GM12878 (cell line): ENCODE results near the gene OR6C68. TPM values are rescaled to one million over a fixed set of nuclear protein-coding genes. Genes with fewer than 3 reads are reported as not detected.

Experiments
- ATAC-seq: fragments of 200-7000 bp; cut with Tn5 transposase; 3 replicates; pipeline ENCODE4 v1.9.1; 2020; ENCODE audit warnings: mild to moderate bottlenecking, moderate library complexity
- BruUV-seq: library from RNA; stranded (reverse); fragments of 400-500 nt; replicated peaks from 2 replicates; lab custom pipeline; 2021; lab: Mats Ljungman, UMichigan
- CTCF ChIA-PET: fragments of 300-600 bp; sonication (Branson Sonifier 250); formaldehyde crosslinking; extraction: SDS; loops from one replicate; lab custom pipeline; 2021; ENCODE audit warnings: inconsistent platforms; lab: Yijun Ruan, JAX
- POLR2A ChIA-PET: fragments of 350-600 bp; formaldehyde crosslinking; extraction: SDS; loops from one replicate; lab custom pipeline; 2021; ENCODE audit warnings: inconsistent platforms; lab: Charles Lee
- RAD21 ChIA-PET: fragments of 300-600 bp; sonication (Branson Sonifier 250); formaldehyde crosslinking; loops from one replicate; lab custom pipeline; 2023; ENCODE audit warnings: antibody characterized with exemption; ENCODE audit not compliant: unreplicated experiment; lab: Charles Lee
- SMC1A ChIA-PET: fragments of 300-600 bp; sonication (Branson Sonifier 250); formaldehyde crosslinking; loops from one replicate; lab custom pipeline; 2023; ENCODE audit not compliant: unreplicated experiment, uncharacterized antibody; lab: Charles Lee
- DNase-seq: peaks from one replicate; pipeline ENCODE4 v3.0.0-alpha.2; 2011; ENCODE audit warnings: low read depth, low spot score
- FAIRE-seq: peaks from 3 replicates; lab custom pipeline; 2011; peaks lifted over from hg19 to GRCh38; lab: Jason Lieb, UNC
- H2AFZ ChIP-seq: 2 replicates; pipeline ENCODE4 v1.6.0; 2011; ENCODE audit warnings: low read depth, low read length, control low read depth; ENCODE audit not compliant: control insufficient read depth
- H3K27ac ChIP-seq: 2 replicates; pipeline ENCODE4 v1.5.1; 2011; ENCODE audit warnings: control low read depth; ENCODE audit not compliant: control insufficient read depth, insufficient read depth
- H3K27me3 ChIP-seq, 2 experiments: replicated peaks in 1 of 2; 2 replicates each; pipeline versions ENCODE4 v1.6.0 to v1.6.1; 2011; ENCODE audit warnings: low read length in 1 of 2; ENCODE audit not compliant: control insufficient read depth in 2 of 2, insufficient read depth in 2 of 2
- H3K36me3 ChIP-seq, 2 experiments: 2 replicates each; pipeline ENCODE4 v1.5.1; 2011; ENCODE audit warnings: low read length in 1 of 2; ENCODE audit not compliant: control insufficient read depth in 2 of 2, insufficient read depth in 2 of 2
- H3K4me1 ChIP-seq: 2 replicates; pipeline ENCODE4 v1.6.1; 2011; ENCODE audit warnings: mild to moderate bottlenecking, low read length, moderate library complexity, mixed read lengths; ENCODE audit not compliant: control insufficient read depth, insufficient read depth
- H3K4me2 ChIP-seq: 2 replicates; pipeline ENCODE4 v1.6.0; 2011; ENCODE audit warnings: control low read depth; ENCODE audit not compliant: control insufficient read depth, insufficient read depth
- H3K4me3 ChIP-seq: fragments of 200-600 bp; sonication (generic); 2 replicates; pipeline ENCODE4 v1.5.1; 2016
- H3K79me2 ChIP-seq: 2 replicates; pipeline ENCODE4 v1.6.0; 2011; ENCODE audit warnings: low read length; ENCODE audit not compliant: control insufficient read depth, insufficient read depth
- H3K9ac ChIP-seq: 2 replicates; pipeline ENCODE4 v1.8.0; 2011; ENCODE audit warnings: low read length, control low read depth, mixed read lengths; ENCODE audit not compliant: control insufficient read depth, insufficient read depth
- H3K9me3 ChIP-seq: replicated peaks from 3 replicates; pipeline ENCODE4 v1.5.1; 2011; ENCODE audit warnings: mild to moderate bottlenecking, low read length; ENCODE audit not compliant: control insufficient read depth, insufficient read depth
- H4K20me1 ChIP-seq: 2 replicates; pipeline ENCODE4 v1.6.0; 2011; ENCODE audit not compliant: control insufficient read depth, insufficient read depth
- BHLHE40 ChIP-seq, 2 experiments: fragments of 450-650 bp in 1 of 2; IDR thresholded peaks; 2 replicates each; pipeline ENCODE4 v1.6.1; 2011 to 2017; ENCODE audit warnings: low read depth in 2 of 2, borderline replicate concordance in 1 of 2, improper control_type of control experiment in 1 of 2, low read length in 1 of 2, mild to moderate bottlenecking in 1 of 2
- FOXK2 ChIP-seq: fragments of 450-650 bp; IDR thresholded peaks from 2 replicates; pipeline ENCODE4 v1.6.1; 2017; ENCODE audit warnings: mild to moderate bottlenecking, moderate library complexity
- HDAC2 ChIP-seq: fragments of 200-600 bp; sonication (generic); IDR thresholded peaks from 2 replicates; pipeline ENCODE4 v1.6.1; 2017
- MXI1 ChIP-seq: fragments of 150-350 bp; IDR thresholded peaks from 2 replicates; pipeline ENCODE4 v1.6.1; 2011; ENCODE audit warnings: low read depth, mild to moderate bottlenecking, inconsistent platforms, low read length, improper control_type of control experiment
- SMAD5 ChIP-seq: IDR thresholded peaks from 2 replicates; pipeline ENCODE4 v1.6.1; 2016; ENCODE audit warnings: antibody characterized with exemption, low read depth
- SMARCA5 ChIP-seq: fragments of 450-650 bp; IDR thresholded peaks from 2 replicates; pipeline ENCODE4 v1.6.1; 2017; ENCODE audit warnings: mild to moderate bottlenecking
- SREBF1 ChIP-seq: IDR thresholded peaks from 2 replicates; pipeline ENCODE4 v1.6.1; 2012; ENCODE audit warnings: mild to moderate bottlenecking, low read length
- ZNF384 ChIP-seq: IDR thresholded peaks from 2 replicates; pipeline ENCODE4 v1.6.1; 2012; ENCODE audit warnings: low read depth, mild to moderate bottlenecking, low read length, improper control_type of control experiment, borderline replicate concordance
- WGBS: methylation state at CpG from one replicate; pipeline ENCODE4 v1.1.6; 2016; ENCODE audit warnings: low lambda C conversion rate; ENCODE audit not compliant: insufficient replicate concordance, insufficient coverage; ENCODE audit errors: missing lambda C conversion rate; 5-methylcytosine and 5-hydroxymethylcytosine counted together
- in situ Hi-C: fragments of 300-500 bp; cut with MboI; formaldehyde crosslinking; loops from 9 replicates; pipeline ENCODE4 v1.14.3; 2018; ENCODE audit warnings: mixed read lengths
- intact Hi-C: fragments of 100-400 bp; cut with micrococcal nuclease; formaldehyde crosslinking; loops from one replicate; pipeline ENCODE4 v1.14.2; 2022; ENCODE audit not compliant: unreplicated experiment
- polyA plus RNA-seq, 11 experiments: library from polyadenylated mRNA; depleted of rRNA in 4 of 11; unstranded in 6 of 11; stranded (reverse) in 5 of 11; fragments of >200 nt; fragmentation: Nextera tagmentation in 4 of 11; fragmentation: Illumina TruSeq in 1 of 11; extraction: Ambion mirVana in 4 of 11; extraction: Trizol in 1 of 11; gene quantifications; 1 replicate in 1 of 11; 2 replicates in 10 of 11; pipeline versions ENCODE4 v1.2.1 to v1.2.3, GENCODE V29; 2011 to 2016; ENCODE audit warnings: inconsistent platforms in 2 of 11, missing spikeins in 2 of 11, low read depth in 1 of 11
- total RNA-seq, 4 experiments: library from RNA; depleted of rRNA in 3 of 4; stranded (reverse); fragments of >200 nt in 3 of 4; fragmentation: Illumina TruSeq in 1 of 4; extraction: Trizol in 1 of 4; gene quantifications; 2 replicates each; pipeline versions ENCODE4 v1.2.1 to v1.2.3, GENCODE V29; 2013 to 2021
- TF ChIP-seq, protein P1 (sequence below): fragments of 450-650 bp; IDR thresholded peaks from 2 replicates; pipeline ENCODE4 v1.6.1; 2017; ENCODE audit warnings: antibody characterized with exemption, mild to moderate bottlenecking, moderate library complexity
- TF ChIP-seq, protein P2 (sequence below): fragments of 150-350 bp; IDR thresholded peaks from 2 replicates; pipeline ENCODE4 v1.6.1; 2014; ENCODE audit warnings: mild to moderate bottlenecking, low read depth, low read length

OR6C68 gene
- total and polyA plus RNA-seq, 10 of the 15 experiments (the other 5 are each of a cell fraction or from before 2014, with no cell fraction given): 0.10 TPM; not detected in 9

DNA sequence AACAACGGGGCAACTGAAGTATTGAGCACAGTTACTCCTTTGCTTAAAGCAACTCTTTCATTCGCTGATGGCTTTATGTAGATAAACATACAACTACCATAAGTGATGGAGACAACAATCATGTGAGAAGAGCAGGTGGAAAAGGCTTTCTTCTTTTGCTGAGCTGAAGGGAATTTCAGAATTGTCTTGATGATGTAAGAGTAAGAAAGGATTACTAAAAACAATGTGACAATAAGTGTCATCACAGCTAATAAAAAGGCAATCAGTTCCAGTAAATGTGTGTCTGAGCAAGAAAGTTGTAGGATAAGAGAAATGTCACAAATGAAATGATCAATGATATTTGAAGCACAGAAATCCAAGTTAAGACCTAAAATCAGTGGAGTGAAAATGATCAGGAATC, 22.9 kb upstream of the OR6C68 start:
- H3K9me3 ChIP-seq: no peaks in the 10 kb centered on the region
- H3K27me3 ChIP-seq: no peaks in the 10 kb centered on the region
- TF ChIP-seq, protein P1, sequence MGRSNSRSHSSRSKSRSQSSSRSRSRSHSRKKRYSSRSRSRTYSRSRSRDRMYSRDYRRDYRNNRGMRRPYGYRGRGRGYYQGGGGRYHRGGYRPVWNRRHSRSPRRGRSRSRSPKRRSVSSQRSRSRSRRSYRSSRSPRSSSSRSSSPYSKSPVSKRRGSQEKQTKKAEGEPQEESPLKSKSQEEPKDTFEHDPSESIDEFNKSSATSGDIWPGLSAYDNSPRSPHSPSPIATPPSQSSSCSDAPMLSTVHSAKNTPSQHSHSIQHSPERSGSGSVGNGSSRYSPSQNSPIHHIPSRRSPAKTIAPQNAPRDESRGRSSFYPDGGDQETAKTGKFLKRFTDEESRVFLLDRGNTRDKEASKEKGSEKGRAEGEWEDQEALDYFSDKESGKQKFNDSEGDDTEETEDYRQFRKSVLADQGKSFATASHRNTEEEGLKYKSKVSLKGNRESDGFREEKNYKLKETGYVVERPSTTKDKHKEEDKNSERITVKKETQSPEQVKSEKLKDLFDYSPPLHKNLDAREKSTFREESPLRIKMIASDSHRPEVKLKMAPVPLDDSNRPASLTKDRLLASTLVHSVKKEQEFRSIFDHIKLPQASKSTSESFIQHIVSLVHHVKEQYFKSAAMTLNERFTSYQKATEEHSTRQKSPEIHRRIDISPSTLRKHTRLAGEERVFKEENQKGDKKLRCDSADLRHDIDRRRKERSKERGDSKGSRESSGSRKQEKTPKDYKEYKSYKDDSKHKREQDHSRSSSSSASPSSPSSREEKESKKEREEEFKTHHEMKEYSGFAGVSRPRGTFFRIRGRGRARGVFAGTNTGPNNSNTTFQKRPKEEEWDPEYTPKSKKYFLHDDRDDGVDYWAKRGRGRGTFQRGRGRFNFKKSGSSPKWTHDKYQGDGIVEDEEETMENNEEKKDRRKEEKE: no peak
- TF ChIP-seq BHLHE40 (IDR thresholded peaks at IDR 0.05; ENCODE audit: borderline replicate concordance in 1 of 2, low read depth in 2 of 2, low read length in 1 of 2) (no peak), SMAD5 (no peak), MXI1 (no peak), HDAC2 (no peak), FOXK2 (no peak), SMARCA5 (no peak), ZNF384 (no peak), SREBF1 (no peak)
- TF ChIP-seq, protein P2, sequence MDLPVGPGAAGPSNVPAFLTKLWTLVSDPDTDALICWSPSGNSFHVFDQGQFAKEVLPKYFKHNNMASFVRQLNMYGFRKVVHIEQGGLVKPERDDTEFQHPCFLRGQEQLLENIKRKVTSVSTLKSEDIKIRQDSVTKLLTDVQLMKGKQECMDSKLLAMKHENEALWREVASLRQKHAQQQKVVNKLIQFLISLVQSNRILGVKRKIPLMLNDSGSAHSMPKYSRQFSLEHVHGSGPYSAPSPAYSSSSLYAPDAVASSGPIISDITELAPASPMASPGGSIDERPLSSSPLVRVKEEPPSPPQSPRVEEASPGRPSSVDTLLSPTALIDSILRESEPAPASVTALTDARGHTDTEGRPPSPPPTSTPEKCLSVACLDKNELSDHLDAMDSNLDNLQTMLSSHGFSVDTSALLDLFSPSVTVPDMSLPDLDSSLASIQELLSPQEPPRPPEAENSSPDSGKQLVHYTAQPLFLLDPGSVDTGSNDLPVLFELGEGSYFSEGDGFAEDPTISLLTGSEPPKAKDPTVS: no peak
- no TSS peak for BruUV-seq
- H4K20me1 ChIP-seq: no peaks in the 10 kb centered on the region
- ATAC-seq: no peak
- POLR2A ChIA-PET: no interaction called here
- H3K27ac ChIP-seq: no peak overlapping the region
- in situ Hi-C loops: no loop called here
- SMC1A ChIA-PET: no interaction called here
- H3K4me2 ChIP-seq: no peak overlapping the region
- CTCF ChIA-PET: interaction anchor here (1.1 kb wide), 1 partner anchor 150 kb away, joined by 3 read pairs; no protein-coding TSS in a partner anchor
- H3K4me3 ChIP-seq: no peak overlapping the region
- no peaks in the 10 kb centered on the region for H3K79me2 ChIP-seq
- intact Hi-C loops: no loop called here
- H3K9ac ChIP-seq: no peak overlapping the region
- no peak for FAIRE-seq
- RAD21 ChIA-PET: no interaction called here
- DNase-seq: no peak
- H3K36me3 ChIP-seq: no peaks in the 10 kb centered on the region
- peaks cover 7% of the 10 kb centered on the region; the same call in 1 of the 2 replicates for H3K4me1 ChIP-seq
- WGBS: 42% methylated on average over 2 of the region's 2 CpGs
- no peak overlapping the region for H2AFZ ChIP-seq
